Skeletal muscle satellite cell (primary cell): Measurements from ENCODE around the gene LDHAL6B.

Experiments used
- H3K27me3 ChIP-seq: 2 replicates; pipeline ENCODE4 v1.7.0; 2013; ENCODE audit warnings: low read length; ENCODE audit not compliant: control insufficient read depth, insufficient read depth
- H3K36me3 ChIP-seq: 2 replicates; pipeline ENCODE4 v1.7.0; 2013; ENCODE audit warnings: mild to moderate bottlenecking, control low read depth, low read length; ENCODE audit not compliant: insufficient read depth
- H3K4me1 ChIP-seq: 2 replicates; pipeline ENCODE4 v1.7.0; 2013; ENCODE audit warnings: low read length; ENCODE audit not compliant: control insufficient read depth, insufficient read depth
- H3K4me2 ChIP-seq: 2 replicates; pipeline ENCODE4 v1.7.0; 2013; ENCODE audit warnings: mild to moderate bottlenecking, low read length
- H3K4me3 ChIP-seq: 2 replicates; pipeline ENCODE4 v1.7.0; 2013; ENCODE audit warnings: low read length
- H3K9ac ChIP-seq: 2 replicates; pipeline ENCODE4 v1.7.0; 2013; ENCODE audit warnings: mild to moderate bottlenecking, low read depth, low read length, moderate library complexity
- H3K9me3 ChIP-seq: replicated peaks from 2 replicates; pipeline ENCODE4 v1.7.0; 2013; ENCODE audit warnings: mild to moderate bottlenecking, control low read depth, low read length

The LDHAL6B gene

GRCh38 chr15:59169251-59169708 is 37.4 kb upstream of the LDHAL6B start:
- Histone ChIP-seq H3K9ac (peak overlapping the region; percentile 48), H3K36me3 (peaks cover 52% of the 10 kb centered on the region)

GRCh38 chr15:59170295-59171066 is 36.2 kb upstream of the LDHAL6B start:
- peaks cover 50% of the 10 kb centered on the region for H3K4me1 ChIP-seq

More at GRCh38 chr15:59169251-59169708, 37.4 kb upstream of the LDHAL6B start:
- Histone ChIP-seq H3K4me1 (peaks cover 40% of the 10 kb centered on the region), H3K27me3 (no peaks in the 10 kb centered on the region), H3K9me3 (no peaks in the 10 kb centered on the region), H3K4me2 (peak overlapping the region; percentile 39), H3K4me3 (no peak overlapping the region)

GRCh38 chr15:59171067-59171397 is 35.6 kb upstream of the LDHAL6B start:
- H3K4me2 ChIP-seq = no peak overlapping the region
- H3K27me3 ChIP-seq = no peaks in the 10 kb centered on the region
- H3K9me3 ChIP-seq = no peaks in the 10 kb centered on the region
- H3K36me3 ChIP-seq = peaks cover 36% of the 10 kb centered on the region
- no peak overlapping the region for H3K9ac ChIP-seq
- H3K4me1 ChIP-seq = peaks cover 48% of the 10 kb centered on the region
- no peak overlapping the region for H3K4me3 ChIP-seq

More at GRCh38 chr15:59170295-59171066, 36.2 kb upstream of the LDHAL6B start:
- Histone ChIP-seq H3K9me3 (no peaks in the 10 kb centered on the region), H3K9ac (no peak overlapping the region), H3K36me3 (peaks cover 41% of the 10 kb centered on the region), H3K27me3 (no peaks in the 10 kb centered on the region), H3K4me3 (no peak overlapping the region), H3K4me2 (no peak overlapping the region)

DNA sequence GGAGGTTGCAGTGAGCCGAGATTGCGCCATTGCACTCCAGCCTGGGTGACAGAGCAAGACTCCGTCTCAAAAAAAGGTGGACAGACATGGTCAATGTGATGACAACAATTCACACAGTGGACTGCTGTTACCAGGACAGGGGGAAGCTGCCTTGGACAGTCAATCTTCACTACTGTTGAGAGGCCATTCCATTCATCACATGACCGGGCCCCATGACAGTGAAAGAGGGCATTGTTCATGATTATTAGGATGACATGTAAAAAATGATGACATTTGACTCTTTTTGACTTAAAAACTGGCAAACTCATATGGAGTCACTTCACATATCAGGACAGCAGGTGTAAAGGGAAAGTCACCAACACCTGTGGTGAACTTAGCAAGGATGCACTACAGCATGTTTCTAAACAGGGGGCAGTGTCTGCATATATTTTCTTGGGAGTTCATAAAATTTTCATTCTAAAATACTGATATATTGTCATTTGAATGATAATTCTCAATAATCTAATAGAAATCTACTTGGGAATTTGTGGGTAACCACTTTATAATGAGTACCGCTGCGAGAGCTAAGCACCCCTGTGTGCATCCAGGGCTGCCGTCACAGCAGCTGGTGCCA is 34.2 kb upstream of the LDHAL6B start:
- no peaks in the 10 kb centered on the region for H3K27me3 ChIP-seq
- no peak overlapping the region for H3K4me2 ChIP-seq
- H3K9ac ChIP-seq = no peak overlapping the region
- H3K36me3 ChIP-seq = peaks cover 34% of the 10 kb centered on the region
- H3K9me3 ChIP-seq = no peaks in the 10 kb centered on the region
- peaks cover 45% of the 10 kb centered on the region for H3K4me1 ChIP-seq
- no peak overlapping the region for H3K4me3 ChIP-seq

DNA sequence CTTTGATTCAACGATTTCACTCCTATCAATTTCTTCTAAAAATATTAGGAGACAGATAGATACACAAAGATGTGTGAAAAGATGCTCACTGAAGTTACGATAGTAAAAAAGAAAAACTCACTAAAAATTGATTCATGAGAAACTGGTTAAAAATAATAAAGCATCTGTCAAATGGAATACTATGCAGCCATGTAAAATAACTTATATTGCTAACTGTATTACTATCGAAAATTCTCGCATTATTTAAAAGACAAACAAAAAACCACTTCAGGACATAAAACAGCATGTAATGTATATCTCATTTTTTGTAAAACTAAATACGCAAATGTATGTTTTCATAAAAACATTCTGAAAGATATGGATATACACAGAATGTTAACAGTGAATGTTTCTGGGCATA is 33.4 kb upstream of the LDHAL6B start:
- Histone ChIP-seq H3K36me3 (peaks cover 42% of the 10 kb centered on the region), H3K4me2 (no peak overlapping the region)

DNA sequence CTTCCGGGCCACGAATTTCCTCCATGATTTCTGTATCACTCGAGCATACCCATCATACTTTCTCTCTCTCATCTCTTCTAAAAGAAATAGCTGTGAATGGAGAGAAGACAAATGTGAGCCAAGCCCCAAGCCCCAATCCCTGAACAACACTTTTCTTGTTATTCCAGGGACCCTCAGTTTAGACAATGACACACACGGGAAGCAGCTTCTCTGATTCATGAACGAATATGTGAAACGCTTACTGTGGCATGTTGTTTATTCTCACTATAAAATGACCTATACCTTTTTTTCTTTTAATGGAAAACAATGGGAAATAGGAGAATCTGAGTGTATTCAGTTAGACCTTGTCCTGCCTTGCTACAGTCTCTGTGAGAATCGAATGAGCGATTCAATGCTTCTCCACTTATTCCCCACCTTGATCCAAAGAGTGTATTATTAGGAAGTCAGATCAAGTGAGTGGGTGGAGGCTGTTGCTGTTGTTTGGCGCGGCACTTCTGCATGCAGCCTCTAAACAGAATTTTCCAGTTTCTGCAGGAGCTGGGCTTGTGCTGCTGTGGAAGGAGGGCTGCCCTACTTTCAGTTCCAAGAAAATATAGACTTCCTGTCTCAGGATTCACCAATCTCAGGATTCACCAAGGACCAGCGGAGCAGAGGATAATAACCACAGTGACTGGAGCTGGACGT is 32.4 kb upstream of the LDHAL6B start:
- Histone ChIP-seq H3K4me3 (no peak overlapping the region), H3K9ac (no peak overlapping the region), H3K9me3 (no peaks in the 10 kb centered on the region), H3K27me3 (no peaks in the 10 kb centered on the region), H3K4me2 (no peak overlapping the region), H3K4me1 (peaks cover 33% of the 10 kb centered on the region), H3K36me3 (peaks cover 53% of the 10 kb centered on the region)

More for the DNA sequence above, 33.4 kb upstream of the LDHAL6B start:
- peaks cover 44% of the 10 kb centered on the region for H3K4me1 ChIP-seq
- no peaks in the 10 kb centered on the region for H3K27me3 ChIP-seq
- no peaks in the 10 kb centered on the region for H3K9me3 ChIP-seq
- no peak overlapping the region for H3K4me3 ChIP-seq
- H3K9ac ChIP-seq = no peak overlapping the region

DNA sequence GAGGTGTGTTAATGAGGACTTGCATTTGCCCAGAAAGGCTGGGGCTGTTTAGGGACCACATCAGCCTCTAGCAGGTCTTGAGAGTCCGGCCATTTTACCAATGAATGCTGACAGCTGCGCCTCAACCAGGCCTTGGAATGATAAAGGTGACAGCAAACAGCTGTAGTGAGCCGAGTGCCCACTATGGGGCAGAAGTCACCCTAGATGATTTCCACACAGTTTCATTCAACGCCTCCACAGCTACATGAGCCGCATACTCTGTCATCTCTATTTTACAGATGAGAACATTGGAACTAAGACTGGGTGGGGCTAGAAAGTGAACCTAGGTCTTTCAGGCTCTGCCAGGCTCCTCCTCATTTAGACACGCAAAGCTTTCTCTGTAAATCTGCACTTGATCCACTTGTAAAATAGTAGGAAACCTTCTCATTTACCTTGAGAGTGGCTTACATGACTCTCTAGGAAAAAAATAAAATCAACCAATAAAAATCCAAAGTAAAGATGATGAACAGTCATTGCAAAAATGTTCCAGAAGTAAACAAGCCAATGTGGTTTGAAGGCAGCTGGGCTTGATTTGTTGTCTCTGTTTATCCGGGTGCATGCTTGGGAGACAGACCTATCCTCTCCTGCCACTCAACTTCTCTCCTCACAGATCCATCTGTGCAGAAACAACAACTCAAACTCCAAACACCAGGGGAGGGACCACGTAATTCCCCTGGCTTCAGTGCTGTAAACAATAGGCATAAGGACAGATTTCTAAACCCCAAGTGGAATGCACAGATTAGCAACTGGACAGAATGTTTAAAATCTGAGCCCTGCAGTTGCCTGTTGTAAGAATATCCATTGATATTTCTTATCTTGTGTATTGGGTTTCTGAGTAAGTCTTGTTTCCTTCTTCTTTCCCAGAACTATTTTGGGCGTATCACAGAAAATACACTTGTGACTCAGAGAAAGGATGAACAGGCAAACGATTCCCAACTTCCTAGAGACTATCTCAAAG is 31.5 kb upstream of the LDHAL6B start:
- H3K36me3 ChIP-seq = peaks cover 54% of the 10 kb centered on the region
- peaks cover 25% of the 10 kb centered on the region for H3K4me1 ChIP-seq
- H3K9me3 ChIP-seq = no peaks in the 10 kb centered on the region
- H3K27me3 ChIP-seq = no peaks in the 10 kb centered on the region
- no peak overlapping the region for H3K4me3 ChIP-seq
- peak overlapping the region; percentile 1 for H3K9ac ChIP-seq
- peak overlapping the region; percentile 24 for H3K4me2 ChIP-seq

- Histone ChIP-seq H3K4me2 (no peak overlapping the region), H3K4me3 (no peak overlapping the region), H3K36me3 (peaks cover 51% of the 10 kb centered on the region), H3K9ac (no peak overlapping the region), H3K4me1 (peaks cover 19% of the 10 kb centered on the region), H3K27me3 (no peaks in the 10 kb centered on the region), H3K9me3 (peaks cover 4% of the 10 kb centered on the region)
Observed at GRCh38 chr15:59176653-59177316, 29.9 kb upstream of the LDHAL6B start.

DNA sequence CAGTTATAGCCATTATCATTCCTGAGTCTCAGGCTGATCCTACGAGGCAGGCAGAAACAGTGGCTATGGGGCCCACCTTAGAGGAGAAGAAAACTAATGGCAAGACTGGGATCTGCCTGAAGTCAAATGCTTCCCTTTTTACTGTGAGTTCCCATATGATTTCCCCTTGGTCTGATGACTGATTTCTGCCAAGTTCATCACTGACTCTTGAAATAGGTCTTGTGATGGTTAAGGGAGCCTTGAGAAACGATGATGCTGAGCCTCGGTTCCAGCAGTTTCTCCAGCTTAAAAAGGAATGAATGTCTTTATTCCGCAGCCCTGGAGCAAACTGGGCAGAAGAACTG is 29.4 kb upstream of the LDHAL6B start:
- Histone ChIP-seq H3K4me2 (no peak overlapping the region), H3K4me3 (no peak overlapping the region), H3K4me1 (peaks cover 19% of the 10 kb centered on the region), H3K27me3 (no peaks in the 10 kb centered on the region), H3K36me3 (peaks cover 52% of the 10 kb centered on the region), H3K9ac (no peak overlapping the region), H3K9me3 (peaks cover 5% of the 10 kb centered on the region)

GRCh38 chr15:59178151-59178695 is 28.4 kb upstream of the LDHAL6B start:
- Histone ChIP-seq H3K36me3 (peaks cover 52% of the 10 kb centered on the region), H3K9me3 (peaks cover 5% of the 10 kb centered on the region), H3K4me1 (peaks cover 19% of the 10 kb centered on the region), H3K4me2 (no peak overlapping the region), H3K4me3 (no peak overlapping the region), H3K27me3 (no peaks in the 10 kb centered on the region), H3K9ac (no peak overlapping the region)
